Measurements from ENCODE around the gene CCDC88B.
A peak's percentile ranks its signal among the peaks of the same experiment; 100 is the strongest.
"Not testable (repeated sequence)": the region's sequence is repeated elsewhere in the genome, so short reads cannot be mapped to it uniquely, and the experiment has no call there.

Gene CCDC88B

DNA sequence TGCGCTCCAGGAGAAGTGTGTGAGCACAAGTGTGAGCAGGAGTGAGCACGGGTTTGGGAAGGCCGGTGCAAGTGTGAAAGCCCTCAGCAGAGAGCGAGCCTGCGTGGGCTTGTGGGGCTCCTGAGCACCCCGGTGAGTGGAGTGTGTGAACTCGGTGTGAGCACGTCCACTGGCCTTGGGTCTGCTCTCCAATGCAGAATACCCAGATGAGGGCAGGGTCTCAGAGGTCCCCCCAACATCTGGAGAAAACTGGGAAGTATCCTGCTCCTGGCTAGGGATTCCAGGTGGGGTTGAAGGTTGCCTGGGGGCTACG, 33.5 kb upstream of the CCDC88B start:
- Histone ChIP-seq H3K4me3 (ENCODE audit: low read depth in 1 of 2, low read length in 2 of 2) (peak overlapping the region; percentile 75 to 76), H3K9ac (ENCODE audit: low read depth, low read length) (peak overlapping the region; percentile 64), H3K79me2 (ENCODE audit: insufficient read depth, low read length) (peaks cover 41% of the 10 kb centered on the region), H3K4me1 (ENCODE audit: insufficient read depth, low read length) (peaks cover 34% of the 10 kb centered on the region), H3K27me3 (ENCODE audit: insufficient read depth, low read length, poor library complexity) (no peaks in the 10 kb centered on the region), H3K9me3 (ENCODE audit: insufficient read depth, low read length, severe bottlenecking) (no peaks in the 10 kb centered on the region), H2AFZ (ENCODE audit: low read depth, low read length) (peak overlapping the region; percentile 70), H3K36me3 (ENCODE audit: insufficient read depth, low read length) (peaks cover 19% of the 10 kb centered on the region), H3K4me2 (ENCODE audit: insufficient read depth, low read length) (peak overlapping the region; percentile 91), H3K27ac (ENCODE audit: low read length) (peak overlapping the region; percentile 66), H4K20me1 (ENCODE audit: insufficient read depth, low read length) (peaks cover 24% of the 10 kb centered on the region)
- DNase-seq (no peak), ATAC-seq (ENCODE audit: insufficient read depth, low read depth) (no peak)
- no peak for TF ChIP-seq EZH2 (IDR thresholded peaks at IDR 0.05; ENCODE audit: borderline replicate concordance, low read depth, low read length, severe bottlenecking)
- TF ChIP-seq CTCF (IDR thresholded peaks at IDR 0.05; ENCODE audit: borderline replicate concordance, extremely low read depth, low read length, poor library complexity, severe bottlenecking): no peak

DNA sequence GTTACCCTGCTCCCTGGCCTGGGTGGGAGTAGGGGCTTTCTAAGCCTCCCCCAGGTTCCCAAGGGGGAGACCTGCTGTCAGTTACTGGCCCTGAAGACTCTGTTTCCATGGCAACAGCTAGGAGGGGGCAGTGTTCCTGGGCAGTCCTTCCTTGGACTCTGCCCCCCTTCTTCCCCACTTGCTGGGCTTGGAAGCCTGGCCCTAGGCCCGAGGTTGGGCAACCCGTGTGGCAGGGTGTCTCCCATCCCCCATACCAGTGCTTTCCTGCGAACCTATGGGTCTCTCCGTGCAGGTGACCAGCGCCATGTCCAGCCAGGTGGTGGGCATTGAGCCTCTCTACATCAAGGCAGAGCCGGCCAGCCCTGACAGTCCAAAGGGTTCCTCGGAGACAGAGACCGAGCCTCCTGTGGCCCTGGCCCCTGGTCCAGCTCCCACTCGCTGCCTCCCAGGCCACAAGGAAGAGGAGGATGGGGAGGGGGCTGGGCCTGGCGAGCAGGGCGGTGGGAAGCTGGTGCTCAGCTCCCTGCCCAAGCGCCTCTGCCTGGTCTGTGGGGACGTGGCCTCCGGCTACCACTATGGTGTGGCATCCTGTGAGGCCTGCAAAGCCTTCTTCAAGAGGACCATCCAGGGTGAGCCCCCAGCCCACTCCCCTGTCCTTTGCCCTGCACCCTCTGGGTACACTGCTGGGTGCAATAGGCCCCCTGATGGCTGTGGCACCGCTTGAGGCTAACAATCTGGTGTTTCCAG, 33.0 kb upstream of the CCDC88B start:
- peaks cover 34% of the 10 kb centered on the region for H3K4me1 ChIP-seq (ENCODE audit: insufficient read depth, low read length)
- no peak for DNase-seq
- peak overlapping the region; percentile 66 for H3K27ac ChIP-seq (ENCODE audit: low read length)
- TF ChIP-seq CTCF (IDR thresholded peaks at IDR 0.05; ENCODE audit: borderline replicate concordance, extremely low read depth, low read length, poor library complexity, severe bottlenecking): no peak
- H3K9me3 ChIP-seq (ENCODE audit: insufficient read depth, low read length, severe bottlenecking): no peaks in the 10 kb centered on the region
- peak overlapping the region; percentile 64 for H3K9ac ChIP-seq (ENCODE audit: low read depth, low read length)
- H3K4me2 ChIP-seq (ENCODE audit: insufficient read depth, low read length): peak overlapping the region; percentile 91
- ATAC-seq (ENCODE audit: insufficient read depth, low read depth): no peak
- no peaks in the 10 kb centered on the region for H3K27me3 ChIP-seq (ENCODE audit: insufficient read depth, low read length, poor library complexity)
- peak overlapping the region; percentile 75 to 76; a peak in 3 of 4 replicates for H3K4me3 ChIP-seq (ENCODE audit: low read depth in 1 of 2, low read length in 2 of 2)
- no peak overlapping the region for H2AFZ ChIP-seq (ENCODE audit: low read depth, low read length)
- H3K79me2 ChIP-seq (ENCODE audit: insufficient read depth, low read length): peaks cover 41% of the 10 kb centered on the region
- peaks cover 19% of the 10 kb centered on the region for H3K36me3 ChIP-seq (ENCODE audit: insufficient read depth, low read length)
- peaks cover 24% of the 10 kb centered on the region for H4K20me1 ChIP-seq (ENCODE audit: insufficient read depth, low read length)

GRCh38 chr11:64307795-64308194, 32.2 kb upstream of the CCDC88B start:
- ATAC-seq (ENCODE audit: insufficient read depth, low read depth); H2AFZ ChIP-seq (ENCODE audit: low read depth, low read length); H3K27me3 ChIP-seq (ENCODE audit: insufficient read depth, low read length, poor library complexity); H3K9me3 ChIP-seq (ENCODE audit: insufficient read depth, low read length, severe bottlenecking); H3K27ac ChIP-seq (ENCODE audit: low read length); H3K4me3 ChIP-seq (ENCODE audit: low read depth in 1 of 2, low read length in 2 of 2); DNase-seq: not testable (repeated sequence)
- peak overlapping the region; percentile 64; the same call in 1 of the 2 replicates for H3K9ac ChIP-seq (ENCODE audit: low read depth, low read length)
- H4K20me1 ChIP-seq (ENCODE audit: insufficient read depth, low read length): peaks cover 29% of the 10 kb centered on the region
- H3K4me1 ChIP-seq (ENCODE audit: insufficient read depth, low read length): peaks cover 34% of the 10 kb centered on the region
- peaks cover 41% of the 10 kb centered on the region for H3K79me2 ChIP-seq (ENCODE audit: insufficient read depth, low read length)
- H3K4me2 ChIP-seq (ENCODE audit: insufficient read depth, low read length): peak overlapping the region; percentile 91; the same call in 1 of the 2 replicates
- peaks cover 23% of the 10 kb centered on the region for H3K36me3 ChIP-seq (ENCODE audit: insufficient read depth, low read length)

- Histone ChIP-seq H3K9me3 (ENCODE audit: insufficient read depth, low read length, severe bottlenecking) (no peaks in the 10 kb centered on the region), H3K27me3 (ENCODE audit: insufficient read depth, low read length, poor library complexity) (no peaks in the 10 kb centered on the region), H2AFZ (ENCODE audit: low read depth, low read length) (no peak overlapping the region), H3K36me3 (ENCODE audit: insufficient read depth, low read length) (peaks cover 43% of the 10 kb centered on the region), H3K4me2 (ENCODE audit: insufficient read depth, low read length) (no peak overlapping the region), H4K20me1 (ENCODE audit: insufficient read depth, low read length) (peaks cover 19% of the 10 kb centered on the region; the same call in 1 of the 2 replicates), H3K79me2 (ENCODE audit: insufficient read depth, low read length) (peaks cover 45% of the 10 kb centered on the region), H3K9ac (ENCODE audit: low read depth, low read length) (no peak overlapping the region), H3K4me1 (ENCODE audit: insufficient read depth, low read length) (peaks cover 22% of the 10 kb centered on the region), H3K4me3 (ENCODE audit: low read depth in 1 of 2, low read length in 2 of 2) (no peak overlapping the region), H3K27ac (ENCODE audit: low read length) (no peak overlapping the region)
- no peak for ATAC-seq (ENCODE audit: insufficient read depth, low read depth)
- DNase-seq: no peak
- no peak for TF ChIP-seq CTCF (IDR thresholded peaks at IDR 0.05; ENCODE audit: borderline replicate concordance, extremely low read depth, low read length, poor library complexity, severe bottlenecking)
- no peak for TF ChIP-seq EZH2 (IDR thresholded peaks at IDR 0.05; ENCODE audit: borderline replicate concordance, low read depth, low read length, severe bottlenecking)
Observed at GRCh38 chr11:64312947-64313346, 27.1 kb upstream of the CCDC88B start.

Measured in DND-41 (cell line).